GM12878 (cell line): ENCODE data around the gene TMEM14A. TPM values are rescaled to one million over a fixed set of nuclear protein-coding genes. Genes with fewer than 3 reads are reported as not detected.

Experiments used
- ATAC-seq: fragments of 200-7000 bp; cut with Tn5 transposase; 3 replicates; pipeline ENCODE4 v1.9.1; 2020; ENCODE audit warnings: mild to moderate bottlenecking, moderate library complexity
- BruUV-seq: library from RNA; stranded (reverse); fragments of 400-500 nt; replicated peaks from 2 replicates; lab custom pipeline; 2021; lab: Mats Ljungman, UMichigan
- CTCF ChIA-PET: fragments of 300-600 bp; sonication (Branson Sonifier 250); formaldehyde crosslinking; extraction: SDS; loops from one replicate; lab custom pipeline; 2021; ENCODE audit warnings: inconsistent platforms; lab: Yijun Ruan, JAX
- POLR2A ChIA-PET: fragments of 350-600 bp; formaldehyde crosslinking; extraction: SDS; loops from one replicate; lab custom pipeline; 2021; ENCODE audit warnings: inconsistent platforms; lab: Charles Lee
- RAD21 ChIA-PET: fragments of 300-600 bp; sonication (Branson Sonifier 250); formaldehyde crosslinking; loops from one replicate; lab custom pipeline; 2023; ENCODE audit warnings: antibody characterized with exemption; ENCODE audit not compliant: unreplicated experiment; lab: Charles Lee
- SMC1A ChIA-PET: fragments of 300-600 bp; sonication (Branson Sonifier 250); formaldehyde crosslinking; loops from one replicate; lab custom pipeline; 2023; ENCODE audit not compliant: unreplicated experiment, uncharacterized antibody; lab: Charles Lee
- DNase-seq: peaks from one replicate; pipeline ENCODE4 v3.0.0-alpha.2; 2011; ENCODE audit warnings: low read depth, low spot score
- FAIRE-seq: peaks from 3 replicates; lab custom pipeline; 2011; peaks lifted over from hg19 to GRCh38; lab: Jason Lieb, UNC
- H2AFZ ChIP-seq: 2 replicates; pipeline ENCODE4 v1.6.0; 2011; ENCODE audit warnings: low read depth, low read length, control low read depth; ENCODE audit not compliant: control insufficient read depth
- H3K27ac ChIP-seq: 2 replicates; pipeline ENCODE4 v1.5.1; 2011; ENCODE audit warnings: control low read depth; ENCODE audit not compliant: control insufficient read depth, insufficient read depth
- H3K27me3 ChIP-seq, 2 experiments: replicated peaks in 1 of 2; 2 replicates each; pipeline versions ENCODE4 v1.6.0 to v1.6.1; 2011; ENCODE audit warnings: low read length in 1 of 2; ENCODE audit not compliant: control insufficient read depth in 2 of 2, insufficient read depth in 2 of 2
- H3K36me3 ChIP-seq, 2 experiments: 2 replicates each; pipeline ENCODE4 v1.5.1; 2011; ENCODE audit warnings: low read length in 1 of 2; ENCODE audit not compliant: control insufficient read depth in 2 of 2, insufficient read depth in 2 of 2
- H3K4me1 ChIP-seq: 2 replicates; pipeline ENCODE4 v1.6.1; 2011; ENCODE audit warnings: mild to moderate bottlenecking, low read length, moderate library complexity, mixed read lengths; ENCODE audit not compliant: control insufficient read depth, insufficient read depth
- H3K4me2 ChIP-seq: 2 replicates; pipeline ENCODE4 v1.6.0; 2011; ENCODE audit warnings: control low read depth; ENCODE audit not compliant: control insufficient read depth, insufficient read depth
- H3K4me3 ChIP-seq: fragments of 200-600 bp; sonication (generic); 2 replicates; pipeline ENCODE4 v1.5.1; 2016
- H3K79me2 ChIP-seq: 2 replicates; pipeline ENCODE4 v1.6.0; 2011; ENCODE audit warnings: low read length; ENCODE audit not compliant: control insufficient read depth, insufficient read depth
- H3K9ac ChIP-seq: 2 replicates; pipeline ENCODE4 v1.8.0; 2011; ENCODE audit warnings: low read length, control low read depth, mixed read lengths; ENCODE audit not compliant: control insufficient read depth, insufficient read depth
- H3K9me3 ChIP-seq: replicated peaks from 3 replicates; pipeline ENCODE4 v1.5.1; 2011; ENCODE audit warnings: mild to moderate bottlenecking, low read length; ENCODE audit not compliant: control insufficient read depth, insufficient read depth
- H4K20me1 ChIP-seq: 2 replicates; pipeline ENCODE4 v1.6.0; 2011; ENCODE audit not compliant: control insufficient read depth, insufficient read depth
- ASH2L ChIP-seq: fragments of 300-600, 200-600 bp; sonication (generic); IDR thresholded peaks from 2 replicates; pipeline ENCODE4 v1.6.1; 2017; ENCODE audit warnings: low read depth, mild to moderate bottlenecking, borderline replicate concordance
- EZH2 ChIP-seq: IDR thresholded peaks from 2 replicates; pipeline ENCODE4 v1.6.1; 2012; ENCODE audit warnings: low read depth, mild to moderate bottlenecking, control low read depth, inconsistent platforms, low read length, borderline replicate concordance; ENCODE audit not compliant: control insufficient read depth
- JUNB ChIP-seq: IDR thresholded peaks from 2 replicates; pipeline ENCODE4 v1.6.1; 2016; ENCODE audit warnings: antibody characterized with exemption, mild to moderate bottlenecking
- KDM1A ChIP-seq: fragments of 200-600 bp; sonication (generic); IDR thresholded peaks from 2 replicates; pipeline ENCODE4 v1.6.1; 2016; ENCODE audit warnings: borderline replicate concordance
- MXI1 ChIP-seq: fragments of 150-350 bp; IDR thresholded peaks from 2 replicates; pipeline ENCODE4 v1.6.1; 2011; ENCODE audit warnings: low read depth, mild to moderate bottlenecking, inconsistent platforms, low read length, improper control_type of control experiment
- NBN ChIP-seq: fragments of 450-650 bp; IDR thresholded peaks from 2 replicates; pipeline ENCODE4 v1.6.1; 2016
- NFYB ChIP-seq: IDR thresholded peaks from 2 replicates; pipeline ENCODE4 v1.6.1; 2011; ENCODE audit warnings: low read depth, mild to moderate bottlenecking, low read length, improper control_type of control experiment, moderate library complexity; ENCODE audit not compliant: insufficient read depth
- NR2F1 ChIP-seq: fragments of 450-650 bp; conservative IDR thresholded peaks from 2 replicates; pipeline ENCODE4 v1.6.1; 2017; ENCODE audit warnings: mild to moderate bottlenecking
- RBBP5 ChIP-seq: fragments of 200-600 bp; sonication (generic); conservative IDR thresholded peaks from 2 replicates; pipeline ENCODE4 v1.6.1; 2016
- RUNX3 ChIP-seq: IDR thresholded peaks from 2 replicates; pipeline ENCODE4 v1.6.1; 2012; ENCODE audit warnings: low read length, inconsistent platforms
- SUPT20H ChIP-seq: IDR thresholded peaks from 2 replicates; pipeline ENCODE4 v1.6.1; 2011; ENCODE audit warnings: low read depth, mild to moderate bottlenecking, low read length, moderate library complexity, borderline replicate concordance; ENCODE audit not compliant: control insufficient read depth
- ZBTB4 ChIP-seq: fragments of 450-650 bp; formaldehyde crosslinking; IDR thresholded peaks from 2 replicates; pipeline ENCODE4 v1.4.0; 2022; ENCODE audit warnings: mild to moderate bottlenecking, moderate library complexity
- ZNF24 ChIP-seq: fragments of 450-650 bp; IDR thresholded peaks from 2 replicates; pipeline ENCODE4 v1.6.1; 2017; ENCODE audit warnings: antibody characterized with exemption, mild to moderate bottlenecking
- WGBS: methylation state at CpG from one replicate; pipeline ENCODE4 v1.1.6; 2016; ENCODE audit warnings: low lambda C conversion rate; ENCODE audit not compliant: insufficient replicate concordance, insufficient coverage; ENCODE audit errors: missing lambda C conversion rate; 5-methylcytosine and 5-hydroxymethylcytosine counted together
- in situ Hi-C: fragments of 300-500 bp; cut with MboI; formaldehyde crosslinking; loops from 9 replicates; pipeline ENCODE4 v1.14.3; 2018; ENCODE audit warnings: mixed read lengths
- intact Hi-C: fragments of 100-400 bp; cut with micrococcal nuclease; formaldehyde crosslinking; loops from one replicate; pipeline ENCODE4 v1.14.2; 2022; ENCODE audit not compliant: unreplicated experiment
- polyA plus RNA-seq, 11 experiments: library from polyadenylated mRNA; depleted of rRNA in 4 of 11; unstranded in 6 of 11; stranded (reverse) in 5 of 11; fragments of >200 nt; fragmentation: Nextera tagmentation in 4 of 11; fragmentation: Illumina TruSeq in 1 of 11; extraction: Ambion mirVana in 4 of 11; extraction: Trizol in 1 of 11; gene quantifications; 1 replicate in 1 of 11; 2 replicates in 10 of 11; pipeline versions ENCODE4 v1.2.1 to v1.2.3, GENCODE V29; 2011 to 2016; ENCODE audit warnings: inconsistent platforms in 2 of 11, missing spikeins in 2 of 11, low read depth in 1 of 11
- total RNA-seq, 4 experiments: library from RNA; depleted of rRNA in 3 of 4; stranded (reverse); fragments of >200 nt in 3 of 4; fragmentation: Illumina TruSeq in 1 of 4; extraction: Trizol in 1 of 4; gene quantifications; 2 replicates each; pipeline versions ENCODE4 v1.2.1 to v1.2.3, GENCODE V29; 2013 to 2021
- TF ChIP-seq, protein P1 (sequence below): IDR thresholded peaks from 2 replicates; pipeline ENCODE4 v1.6.1; 2011; ENCODE audit warnings: borderline replicate concordance, low read depth, mild to moderate bottlenecking, moderate library complexity, mixed read lengths, low read length; ENCODE audit not compliant: insufficient read depth; ENCODE audit errors: extremely low read length
- TF ChIP-seq, protein P2 (sequence below): IDR thresholded peaks from 2 replicates; pipeline ENCODE4 v1.6.1; 2012; ENCODE audit warnings: improper control_type of control experiment, low read depth, low read length; ENCODE audit not compliant: insufficient replicate concordance

TMEM14A gene
- total and polyA plus RNA-seq, 10 of the 15 experiments (the other 5 are each of a cell fraction or from before 2014, with no cell fraction given): 15.6 to 143 (median 33.1) TPM

GRCh38 chr6:52697903-52698302 lies 27.0 kb downstream of the TMEM14A start:
- H3K27ac ChIP-seq: no peak overlapping the region
- in situ Hi-C loops: no loop called here
- no peak for ATAC-seq
- no peaks in the 10 kb centered on the region; a peak in 1 of 4 replicates for H3K27me3 ChIP-seq
- no peak overlapping the region for H3K4me2 ChIP-seq
- H3K4me3 ChIP-seq: no peak overlapping the region
- no peak overlapping the region for H3K9ac ChIP-seq
- FAIRE-seq: no peak
- ChIA-PET RAD21 (interaction anchor here (1.5 kb wide), 1 partner anchor 283 kb away, joined by 3 read pairs; no protein-coding TSS in a partner anchor), CTCF (interaction anchor here (1.1 to 2.2 kb wide), 2 partner anchors 12 to 35 kb away, joined by 3 to 7 read pairs; no protein-coding TSS in a partner anchor), POLR2A (no interaction called here), SMC1A (no interaction called here)
- BruUV-seq: no TSS peak
- intact Hi-C loops: no loop called here
- H3K9me3 ChIP-seq: no peaks in the 10 kb centered on the region
- no peaks in the 10 kb centered on the region for H3K79me2 ChIP-seq
- H2AFZ ChIP-seq: no peak overlapping the region
- no peaks in the 10 kb centered on the region for H3K4me1 ChIP-seq
- no peaks in the 10 kb centered on the region for H4K20me1 ChIP-seq
- no peaks in the 10 kb centered on the region for H3K36me3 ChIP-seq
- no peak for DNase-seq
- WGBS: 46% methylated on average over 2 of the region's 2 CpGs
- TF ChIP-seq, protein P1, sequence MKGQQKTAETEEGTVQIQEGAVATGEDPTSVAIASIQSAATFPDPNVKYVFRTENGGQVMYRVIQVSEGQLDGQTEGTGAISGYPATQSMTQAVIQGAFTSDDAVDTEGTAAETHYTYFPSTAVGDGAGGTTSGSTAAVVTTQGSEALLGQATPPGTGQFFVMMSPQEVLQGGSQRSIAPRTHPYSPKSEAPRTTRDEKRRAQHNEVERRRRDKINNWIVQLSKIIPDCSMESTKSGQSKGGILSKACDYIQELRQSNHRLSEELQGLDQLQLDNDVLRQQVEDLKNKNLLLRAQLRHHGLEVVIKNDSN: no peak
- no peak for TF ChIP-seq NBN
- no peak for TF ChIP-seq ZNF24
- TF ChIP-seq EZH2: no peak
- no peak for TF ChIP-seq NFYB
- TF ChIP-seq SUPT20H: no peak
- no peak for TF ChIP-seq NR2F1
- no peak for TF ChIP-seq MXI1
- TF ChIP-seq ZBTB4 (CRISPR knock-in tag): no peak
- TF ChIP-seq RBBP5: no peak
- TF ChIP-seq, protein P2, sequence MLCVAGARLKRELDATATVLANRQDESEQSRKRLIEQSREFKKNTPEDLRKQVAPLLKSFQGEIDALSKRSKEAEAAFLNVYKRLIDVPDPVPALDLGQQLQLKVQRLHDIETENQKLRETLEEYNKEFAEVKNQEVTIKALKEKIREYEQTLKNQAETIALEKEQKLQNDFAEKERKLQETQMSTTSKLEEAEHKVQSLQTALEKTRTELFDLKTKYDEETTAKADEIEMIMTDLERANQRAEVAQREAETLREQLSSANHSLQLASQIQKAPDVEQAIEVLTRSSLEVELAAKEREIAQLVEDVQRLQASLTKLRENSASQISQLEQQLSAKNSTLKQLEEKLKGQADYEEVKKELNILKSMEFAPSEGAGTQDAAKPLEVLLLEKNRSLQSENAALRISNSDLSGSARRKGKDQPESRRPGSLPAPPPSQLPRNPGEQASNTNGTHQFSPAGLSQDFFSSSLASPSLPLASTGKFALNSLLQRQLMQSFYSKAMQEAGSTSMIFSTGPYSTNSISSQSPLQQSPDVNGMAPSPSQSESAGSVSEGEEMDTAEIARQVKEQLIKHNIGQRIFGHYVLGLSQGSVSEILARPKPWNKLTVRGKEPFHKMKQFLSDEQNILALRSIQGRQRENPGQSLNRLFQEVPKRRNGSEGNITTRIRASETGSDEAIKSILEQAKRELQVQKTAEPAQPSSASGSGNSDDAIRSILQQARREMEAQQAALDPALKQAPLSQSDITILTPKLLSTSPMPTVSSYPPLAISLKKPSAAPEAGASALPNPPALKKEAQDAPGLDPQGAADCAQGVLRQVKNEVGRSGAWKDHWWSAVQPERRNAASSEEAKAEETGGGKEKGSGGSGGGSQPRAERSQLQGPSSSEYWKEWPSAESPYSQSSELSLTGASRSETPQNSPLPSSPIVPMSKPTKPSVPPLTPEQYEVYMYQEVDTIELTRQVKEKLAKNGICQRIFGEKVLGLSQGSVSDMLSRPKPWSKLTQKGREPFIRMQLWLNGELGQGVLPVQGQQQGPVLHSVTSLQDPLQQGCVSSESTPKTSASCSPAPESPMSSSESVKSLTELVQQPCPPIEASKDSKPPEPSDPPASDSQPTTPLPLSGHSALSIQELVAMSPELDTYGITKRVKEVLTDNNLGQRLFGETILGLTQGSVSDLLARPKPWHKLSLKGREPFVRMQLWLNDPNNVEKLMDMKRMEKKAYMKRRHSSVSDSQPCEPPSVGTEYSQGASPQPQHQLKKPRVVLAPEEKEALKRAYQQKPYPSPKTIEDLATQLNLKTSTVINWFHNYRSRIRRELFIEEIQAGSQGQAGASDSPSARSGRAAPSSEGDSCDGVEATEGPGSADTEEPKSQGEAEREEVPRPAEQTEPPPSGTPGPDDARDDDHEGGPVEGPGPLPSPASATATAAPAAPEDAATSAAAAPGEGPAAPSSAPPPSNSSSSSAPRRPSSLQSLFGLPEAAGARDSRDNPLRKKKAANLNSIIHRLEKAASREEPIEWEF: no peak
- no peak for TF ChIP-seq RUNX3
- TF ChIP-seq ASH2L: no peak
- no peak for TF ChIP-seq JUNB
- TF ChIP-seq KDM1A: no peak
